HL-60 (cell line): ENCODE data around the gene CDH23.

Experiments used
- DNase-seq, 2 experiments: peaks; one replicate each; pipeline ENCODE4 v3.0.0-alpha.2; 2010 to 2020; ENCODE audit warnings: low read depth in 1 of 2, low spot score in 1 of 2
- H3K27ac ChIP-seq: fragments of 250-450 bp; sonication (Bioruptor Pico); replicated peaks from 2 replicates; pipeline ENCODE4 v1.5.1; 2020; ENCODE audit warnings: mild to moderate bottlenecking, moderate library complexity
- H3K27me3 ChIP-seq: fragments of 250-450 bp; sonication (Bioruptor Pico); 2 replicates; pipeline ENCODE4 v1.5.1; 2021; ENCODE audit warnings: mild to moderate bottlenecking, moderate library complexity; ENCODE audit not compliant: insufficient read depth, poor library complexity, severe bottlenecking
- H3K4me3 ChIP-seq: replicated peaks from 2 replicates; pipeline ENCODE4 v1.5.1; 2011; ENCODE audit warnings: mild to moderate bottlenecking, control low read depth, low read length; ENCODE audit not compliant: insufficient read depth
- CTCF ChIP-seq: IDR thresholded peaks from one replicate; pipeline ENCODE4 v1.5.1; 2011; ENCODE audit warnings: low read length, control low read depth, inconsistent platforms; ENCODE audit not compliant: insufficient read depth
- GABPA ChIP-seq: IDR thresholded peaks from 2 replicates; pipeline ENCODE4 v1.6.1; 2012; ENCODE audit warnings: low read depth
- POLR2AphosphoS5 ChIP-seq: IDR thresholded peaks from 2 replicates; pipeline ENCODE4 v1.6.1; 2012; ENCODE audit warnings: low read depth
- REST ChIP-seq: IDR thresholded peaks from 2 replicates; pipeline ENCODE4 v1.6.1; 2012; ENCODE audit warnings: low read depth; ENCODE audit not compliant: insufficient replicate concordance
- SPI1 ChIP-seq: IDR thresholded peaks from 2 replicates; pipeline ENCODE4 v1.6.1; 2012; ENCODE audit warnings: low read depth, mild to moderate bottlenecking, borderline replicate concordance

The CDH23 gene

GRCh38 chr10:71712170-71712569 is 315.4 kb downstream of the CDH23 start:
- H3K4me3 ChIP-seq, result no peak overlapping the region
- peak overlapping the region; percentile 95 for H3K27ac ChIP-seq
- TF ChIP-seq GABPA (no peak), SPI1 (peak; percentile 52; the same call in 1 of the 2 replicates)
- H3K27me3 ChIP-seq, result no peaks in the 10 kb centered on the region
- DNase-seq, result no peak

- H3K27me3 ChIP-seq, result no peaks in the 10 kb centered on the region
- peak overlapping the region; percentile 95 for H3K27ac ChIP-seq
- DNase-seq, result peak; percentile 52 to 83
- TF ChIP-seq REST (no peak), POLR2AphosphoS5 (peak; percentile 18; the same call in 1 of the 2 replicates), GABPA (no peak), SPI1 (no peak), CTCF (no peak)
- no peak overlapping the region for H3K4me3 ChIP-seq
These were observed 315.9 kb downstream of the CDH23 start for GRCh38 chr10:71712572-71713134.

- TF ChIP-seq GABPA (no peak), REST (no peak), POLR2AphosphoS5 (peak; percentile 56; the same call in 1 of the 2 replicates), SPI1 (peak; percentile 48; the same call in 1 of the 2 replicates), CTCF (no peak)
- no peak overlapping the region for H3K4me3 ChIP-seq
- no peaks in the 10 kb centered on the region for H3K27me3 ChIP-seq
- peak overlapping the region; percentile 95 for H3K27ac ChIP-seq
- peak; percentile 91 for DNase-seq
These were observed 316.7 kb downstream of the CDH23 start for GRCh38 chr10:71713135-71714030.

- no peak for DNase-seq
- H3K27me3 ChIP-seq, result no peaks in the 10 kb centered on the region
- H3K4me3 ChIP-seq, result peak overlapping the region; percentile 8; the same call in 1 of the 2 replicates
- H3K27ac ChIP-seq, result peak overlapping the region; percentile 95
- TF ChIP-seq GABPA (no peak), CTCF (no peak), SPI1 (no peak), REST (no peak), POLR2AphosphoS5 (no peak)
These were observed 317.3 kb downstream of the CDH23 start for GRCh38 chr10:71714031-71714410.
